ENCODE measurements around the gene ACOT8. TPM values are rescaled to one million over a fixed set of nuclear protein-coding genes. Genes with fewer than 3 reads are reported as not detected.
"Not testable (repeated sequence)": the region's sequence is repeated elsewhere in the genome, so short reads cannot be mapped to it uniquely, and the experiment has no call there.

ACOT8 gene
- total RNA-seq, 1 experiment from 2014 or later: 37.9 TPM

GRCh38 chr20:45902199-45902701, 45.1 kb upstream of the ACOT8 start:
- no peaks in the 10 kb centered on the region for H3K9me3 Mint-ChIP-seq (ENCODE audit: low read depth, unreplicated experiment)
- no peak overlapping the region for H3K27ac Mint-ChIP-seq (ENCODE audit: unreplicated experiment)
- no TSS peak for BruUV-seq (replicated peaks)
- peaks cover 9% of the 10 kb centered on the region for H3K4me1 Mint-ChIP-seq (ENCODE audit: low read depth, unreplicated experiment)
- no peaks in the 10 kb centered on the region for H3K27me3 Mint-ChIP-seq (ENCODE audit: unreplicated experiment)
- DNase-seq: no peak
- no peak overlapping the region for H3K4me3 Mint-ChIP-seq (ENCODE audit: low read depth, unreplicated experiment)
- no peak for TF ChIP-seq CTCF (IDR thresholded peaks at IDR 0.05; ENCODE audit: unreplicated experiment)
- intact Hi-C loops (cut with micrococcal nuclease; ENCODE audit: unreplicated experiment): no loop called here
- CTCF ChIA-PET: interaction anchor here (0.6 to 0.8 kb wide), 2 partner anchors 11 to 63 kb away, joined by 3 to 5 read pairs; partner anchors contain the start of genes CTSA and NEURL2
- H3K36me3 Mint-ChIP-seq (ENCODE audit: insufficient read depth, unreplicated experiment): no peaks in the 10 kb centered on the region

DNA sequence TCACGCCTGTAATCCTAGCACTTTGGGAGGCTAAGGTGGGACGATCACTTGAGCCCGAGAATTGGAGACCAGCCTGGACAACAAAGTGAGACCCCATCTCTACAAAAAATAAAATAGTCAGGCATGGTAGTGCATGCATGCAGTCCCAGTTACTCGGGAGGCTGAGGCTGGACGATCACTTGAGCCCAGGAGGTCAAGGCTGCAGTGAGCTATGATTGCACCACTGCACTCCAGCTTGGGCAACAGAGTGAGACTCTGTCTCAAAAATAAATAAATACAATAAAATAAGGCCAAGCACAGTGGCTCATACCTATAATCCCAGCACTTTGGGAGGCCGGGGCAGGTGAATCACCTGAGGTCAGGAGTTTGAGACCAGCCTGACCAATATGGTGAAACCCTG, 44.1 kb upstream of the ACOT8 start:
- H3K36me3 Mint-ChIP-seq (ENCODE audit: insufficient read depth, unreplicated experiment); H3K27ac Mint-ChIP-seq (ENCODE audit: unreplicated experiment); H3K4me3 Mint-ChIP-seq (ENCODE audit: low read depth, unreplicated experiment); H3K27me3 Mint-ChIP-seq (ENCODE audit: unreplicated experiment); H3K9me3 Mint-ChIP-seq (ENCODE audit: low read depth, unreplicated experiment); BruUV-seq (replicated peaks); intact Hi-C loops (cut with micrococcal nuclease; ENCODE audit: unreplicated experiment); H3K4me1 Mint-ChIP-seq (ENCODE audit: low read depth, unreplicated experiment); DNase-seq: not testable (repeated sequence)
- CTCF ChIA-PET: interaction anchor here (0.8 kb wide), 1 partner anchor 10 kb away, joined by 3 read pairs; the partner anchor contains the start of genes CTSA and NEURL2

GRCh38 chr20:45899046-45899835, 42.0 kb upstream of the ACOT8 start:
- H3K27me3 Mint-ChIP-seq (ENCODE audit: unreplicated experiment): no peaks in the 10 kb centered on the region
- H3K27ac Mint-ChIP-seq (ENCODE audit: unreplicated experiment): no peak overlapping the region
- intact Hi-C loops (cut with micrococcal nuclease; ENCODE audit: unreplicated experiment): no loop called here
- no peaks in the 10 kb centered on the region for H3K4me1 Mint-ChIP-seq (ENCODE audit: low read depth, unreplicated experiment)
- CTCF ChIA-PET: interaction anchor here (0.5 to 1.5 kb wide), 2 partner anchors 8 to 127 kb away, joined by 3 read pairs; partner anchors contain the start of gene CTSA
- no peaks in the 10 kb centered on the region for H3K9me3 Mint-ChIP-seq (ENCODE audit: low read depth, unreplicated experiment)
- H3K4me3 Mint-ChIP-seq (ENCODE audit: low read depth, unreplicated experiment): no peak overlapping the region
- DNase-seq: no peak
- no TSS peak for BruUV-seq (replicated peaks)
- no peaks in the 10 kb centered on the region for H3K36me3 Mint-ChIP-seq (ENCODE audit: insufficient read depth, unreplicated experiment)
- TF ChIP-seq CTCF (IDR thresholded peaks at IDR 0.05; ENCODE audit: unreplicated experiment): no peak

DNA sequence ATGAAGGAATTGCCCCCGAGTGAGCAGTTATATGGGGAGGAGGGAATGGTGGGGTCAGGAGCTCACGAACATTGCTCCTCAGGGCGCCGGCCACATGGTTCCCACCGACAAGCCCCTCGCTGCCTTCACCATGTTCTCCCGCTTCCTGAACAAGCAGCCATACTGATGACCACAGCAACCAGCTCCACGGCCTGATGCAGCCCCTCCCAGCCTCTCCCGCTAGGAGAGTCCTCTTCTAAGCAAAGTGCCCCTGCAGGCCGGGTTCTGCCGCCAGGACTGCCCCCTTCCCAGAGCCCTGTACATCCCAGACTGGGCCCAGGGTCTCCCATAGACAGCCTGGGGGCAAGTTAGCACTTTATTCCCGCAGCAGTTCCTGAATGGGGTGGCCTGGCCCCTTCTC, 41.1 kb upstream of the ACOT8 start:
- no peak overlapping the region for H3K4me3 Mint-ChIP-seq (ENCODE audit: low read depth, unreplicated experiment)
- H3K27ac Mint-ChIP-seq (ENCODE audit: unreplicated experiment): no peak overlapping the region
- H3K9me3 Mint-ChIP-seq (ENCODE audit: low read depth, unreplicated experiment): no peaks in the 10 kb centered on the region
- CTCF ChIA-PET: interaction anchor here (1.4 kb wide), 1 partner anchor 17 kb away, joined by 3 read pairs; the partner anchor contains the start of gene ZSWIM1
- intact Hi-C loops (cut with micrococcal nuclease; ENCODE audit: unreplicated experiment): no loop called here
- no peak for DNase-seq
- BruUV-seq (replicated peaks): TSS peak; percentile 58
- no peaks in the 10 kb centered on the region for H3K27me3 Mint-ChIP-seq (ENCODE audit: unreplicated experiment)
- TF ChIP-seq CTCF (IDR thresholded peaks at IDR 0.05; ENCODE audit: unreplicated experiment): no peak
- peaks cover under 1% of the 10 kb centered on the region for H3K36me3 Mint-ChIP-seq (ENCODE audit: insufficient read depth, unreplicated experiment)
- no peaks in the 10 kb centered on the region for H3K4me1 Mint-ChIP-seq (ENCODE audit: low read depth, unreplicated experiment)

Measured in Calu3 (cell line).